ENCODE measurements around the gene TBC1D16. TPM values are rescaled to one million over a fixed set of nuclear protein-coding genes. Genes with fewer than 3 reads are reported as not detected.

The TBC1D16 gene
- total and polyA plus RNA-seq, 2 donors (not counting 1 experiment from before 2014, with no cell fraction given) = 0.82 to 2.7 TPM

DNA sequence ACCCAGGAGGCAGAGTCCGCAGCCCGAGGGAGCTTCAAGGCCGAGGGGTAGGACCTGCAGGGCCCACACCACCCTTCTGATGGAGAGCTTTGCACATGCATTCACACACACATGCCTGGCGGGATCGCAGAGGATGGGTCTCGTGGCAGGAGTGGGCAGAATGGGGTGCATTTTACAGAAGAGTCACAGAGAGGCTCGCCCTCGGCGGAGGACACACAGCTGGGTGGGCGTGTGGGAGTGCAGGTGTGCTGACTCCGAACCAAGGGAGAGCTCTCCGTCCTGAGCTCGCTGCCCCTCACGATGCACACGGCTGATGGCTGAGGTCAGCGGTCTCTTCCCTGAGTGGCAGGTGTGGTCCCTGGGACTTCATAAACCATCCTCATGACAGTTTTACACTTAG is 99.6 kb downstream of the TBC1D16 start:
- DNase-seq (peak; percentile 26), ATAC-seq (ENCODE audit: low read depth) (no peak)
- H3K79me2 ChIP-seq (ENCODE audit: control insufficient read depth, insufficient read depth, low read length) = no peaks in the 10 kb centered on the region
- H3K27me3 Mint-ChIP-seq = peaks cover 14% of the 10 kb centered on the region
- H3K4me3 ChIP-seq (ENCODE audit: control extremely low read depth in 1 of 5, extremely low read depth in 1 of 5, insufficient read depth in 1 of 5, low read depth in 2 of 5, low read length in 4 of 5) = no peak overlapping the region
- no peaks in the 10 kb centered on the region for H3K36me3 ChIP-seq (replicated peaks in 1 of 2; ENCODE audit: control extremely low read depth in 1 of 2, control insufficient read depth in 1 of 2, extremely low read depth in 1 of 2, insufficient read depth in 2 of 2, low read length in 1 of 2)
- no peaks in the 10 kb centered on the region for H3K9me3 Mint-ChIP-seq (ENCODE audit: insufficient read depth)
- peaks cover 0 to 16% (median 4%) of the 10 kb centered on the region in 4 experiments for H3K27me3 ChIP-seq (replicated peaks in 1 of 4; ENCODE audit: control extremely low read depth in 1 of 4, control insufficient read depth in 3 of 4, insufficient read depth in 4 of 4, low read length in 3 of 4)
- CTCF ChIA-PET = interaction anchor here (0.6 to 1.9 kb wide), 5 partner anchors 29 to 92 kb away, joined by 3 to 11 read pairs (median 4); no protein-coding TSS in a partner anchor
- peak overlapping the region; percentile 80 for H3K4me2 ChIP-seq (replicated peaks; ENCODE audit: low read depth, low read length, poor library complexity, severe bottlenecking)
- peaks cover 0 to 9% (median 0%) of the 10 kb centered on the region in 3 donors for H3K9me3 ChIP-seq (ENCODE audit: control extremely low read depth in 1 of 3, control insufficient read depth in 2 of 3, insufficient read depth in 1 of 3, low read length in 2 of 3)
- peaks cover 67 to 82% of the 10 kb centered on the region in 2 donors for H3K4me1 ChIP-seq (ENCODE audit: control insufficient read depth in 2 of 2, insufficient read depth in 2 of 2, low read length in 2 of 2)
- H3K4me1 Mint-ChIP-seq = peaks cover 90% of the 10 kb centered on the region
- POLR2A ChIA-PET = interaction anchor here (0.7 kb wide), 1 partner anchor 1105 kb away, joined by 3 read pairs; no protein-coding TSS in a partner anchor
- H4K20me1 ChIP-seq (ENCODE audit: control insufficient read depth, insufficient read depth, low read length, poor library complexity, severe bottlenecking) = no peaks in the 10 kb centered on the region
- no peak overlapping the region for H3K9ac ChIP-seq (ENCODE audit: low read length)
- TF ChIP-seq, protein P1, sequence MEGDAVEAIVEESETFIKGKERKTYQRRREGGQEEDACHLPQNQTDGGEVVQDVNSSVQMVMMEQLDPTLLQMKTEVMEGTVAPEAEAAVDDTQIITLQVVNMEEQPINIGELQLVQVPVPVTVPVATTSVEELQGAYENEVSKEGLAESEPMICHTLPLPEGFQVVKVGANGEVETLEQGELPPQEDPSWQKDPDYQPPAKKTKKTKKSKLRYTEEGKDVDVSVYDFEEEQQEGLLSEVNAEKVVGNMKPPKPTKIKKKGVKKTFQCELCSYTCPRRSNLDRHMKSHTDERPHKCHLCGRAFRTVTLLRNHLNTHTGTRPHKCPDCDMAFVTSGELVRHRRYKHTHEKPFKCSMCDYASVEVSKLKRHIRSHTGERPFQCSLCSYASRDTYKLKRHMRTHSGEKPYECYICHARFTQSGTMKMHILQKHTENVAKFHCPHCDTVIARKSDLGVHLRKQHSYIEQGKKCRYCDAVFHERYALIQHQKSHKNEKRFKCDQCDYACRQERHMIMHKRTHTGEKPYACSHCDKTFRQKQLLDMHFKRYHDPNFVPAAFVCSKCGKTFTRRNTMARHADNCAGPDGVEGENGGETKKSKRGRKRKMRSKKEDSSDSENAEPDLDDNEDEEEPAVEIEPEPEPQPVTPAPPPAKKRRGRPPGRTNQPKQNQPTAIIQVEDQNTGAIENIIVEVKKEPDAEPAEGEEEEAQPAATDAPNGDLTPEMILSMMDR (IDR thresholded peaks at IDR 0.05) = no peak
- TF ChIP-seq EZH2 (IDR thresholded peaks at IDR 0.05; ENCODE audit: borderline replicate concordance, insufficient read depth, low read depth, low read length, poor library complexity, severe bottlenecking) = no peak
- peak overlapping the region; percentile 97 for H3K27ac Mint-ChIP-seq
- peak overlapping the region; percentile 85 to 95 for H3K27ac ChIP-seq (ENCODE audit: low read length in 2 of 2)
- intact Hi-C loops (cut with micrococcal nuclease) = loop anchor here (2.0 kb wide), 1 partner anchor 61 kb away; no protein-coding TSS in a partner anchor
- peak overlapping the region; percentile 38 for H2AFZ ChIP-seq (ENCODE audit: insufficient read depth, low read depth, low read length, poor library complexity, severe bottlenecking)
- 76% methylated on average over 16 of the region's 16 CpGs for WGBS (ENCODE audit: insufficient coverage)
- peak overlapping the region; percentile 88 for H3K4me3 Mint-ChIP-seq

DNA sequence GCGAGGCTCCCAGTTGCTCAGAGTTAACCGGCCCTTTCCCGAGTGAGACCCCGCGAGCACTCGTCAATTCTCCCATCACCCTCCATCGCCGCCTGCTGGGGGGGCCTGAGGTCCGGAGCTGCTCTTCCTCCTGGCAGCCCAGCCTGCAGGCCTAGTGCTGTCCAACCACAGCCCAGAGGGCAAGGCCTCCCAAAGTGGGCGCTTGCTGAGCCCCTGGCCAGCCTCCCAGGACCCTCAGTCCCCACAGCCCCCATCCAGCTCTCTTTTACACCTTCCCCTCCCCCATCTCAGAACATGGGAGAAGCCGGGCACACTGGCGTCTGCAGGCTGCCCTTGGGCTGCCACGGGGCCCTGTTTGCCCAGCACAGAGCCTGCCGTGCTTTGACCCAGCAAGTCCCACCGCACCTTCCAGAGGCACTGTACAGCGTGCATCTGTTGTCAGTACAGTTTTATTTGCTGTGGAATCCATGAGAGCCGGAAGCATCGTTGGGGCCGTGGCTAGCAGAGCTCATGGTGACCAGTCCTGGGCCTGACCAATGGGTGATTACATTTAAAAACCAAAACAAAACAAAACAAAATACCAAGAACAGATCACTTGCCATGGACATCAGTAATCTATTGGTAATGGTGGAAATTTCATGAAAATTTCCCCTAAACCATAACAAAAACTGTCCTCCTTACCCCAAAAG is 100.3 kb downstream of the TBC1D16 start:
- Histone ChIP-seq H3K9ac (ENCODE audit: low read length) (no peak overlapping the region), H3K4me2 (replicated peaks; ENCODE audit: low read depth, low read length, poor library complexity, severe bottlenecking) (peak overlapping the region; percentile 80), H2AFZ (ENCODE audit: insufficient read depth, low read depth, low read length, poor library complexity, severe bottlenecking) (no peak overlapping the region), H3K4me3 (ENCODE audit: control extremely low read depth in 1 of 5, extremely low read depth in 1 of 5, insufficient read depth in 1 of 5, low read depth in 2 of 5, low read length in 4 of 5) (no peak overlapping the region), H3K4me1 (ENCODE audit: control insufficient read depth in 2 of 2, insufficient read depth in 2 of 2, low read length in 2 of 2) (peaks cover 74 to 89% of the 10 kb centered on the region in 2 donors), H3K27ac (ENCODE audit: low read length in 2 of 2) (no peak overlapping the region), H3K27me3 (replicated peaks in 1 of 4; ENCODE audit: control extremely low read depth in 1 of 4, control insufficient read depth in 3 of 4, insufficient read depth in 4 of 4, low read length in 3 of 4) (peaks cover 0 to 22% (median 7%) of the 10 kb centered on the region in 4 experiments), H3K9me3 (ENCODE audit: control extremely low read depth in 1 of 3, control insufficient read depth in 2 of 3, insufficient read depth in 1 of 3, low read length in 2 of 3) (peaks cover 0 to 9% (median 0%) of the 10 kb centered on the region in 3 donors), H3K79me2 (ENCODE audit: control insufficient read depth, insufficient read depth, low read length) (no peaks in the 10 kb centered on the region), H4K20me1 (ENCODE audit: control insufficient read depth, insufficient read depth, low read length, poor library complexity, severe bottlenecking) (no peaks in the 10 kb centered on the region), H3K36me3 (replicated peaks in 1 of 2; ENCODE audit: control extremely low read depth in 1 of 2, control insufficient read depth in 1 of 2, extremely low read depth in 1 of 2, insufficient read depth in 2 of 2, low read length in 1 of 2) (no peaks in the 10 kb centered on the region)
- peak overlapping the region; percentile 88 for H3K4me3 Mint-ChIP-seq
- peak overlapping the region; percentile 97 for H3K27ac Mint-ChIP-seq
- DNase-seq = no peak
- TF ChIP-seq, protein P1 (IDR thresholded peaks at IDR 0.05) = no peak
- TF ChIP-seq EZH2 (IDR thresholded peaks at IDR 0.05; ENCODE audit: borderline replicate concordance, insufficient read depth, low read depth, low read length, poor library complexity, severe bottlenecking) = no peak
- H3K9me3 Mint-ChIP-seq (ENCODE audit: insufficient read depth) = no peaks in the 10 kb centered on the region
- CTCF ChIA-PET = interaction anchor here (0.9 to 2.0 kb wide), 5 partner anchors 9 to 90 kb away, joined by 3 to 11 read pairs (median 4); no protein-coding TSS in a partner anchor
- intact Hi-C loops (cut with micrococcal nuclease) = no loop called here
- peaks cover 91% of the 10 kb centered on the region for H3K4me1 Mint-ChIP-seq
- 95% methylated on average over 16 of the region's 19 CpGs for WGBS (ENCODE audit: insufficient coverage)
- POLR2A ChIA-PET = no interaction called here
- peaks cover 14% of the 10 kb centered on the region for H3K27me3 Mint-ChIP-seq
- no peak for ATAC-seq (ENCODE audit: low read depth)

Data from B cell (primary cell).